Tibial nerve (tissue), 4 donors: ENCODE results near the gene ZCCHC3. TPM values are rescaled to one million over a fixed set of nuclear protein-coding genes. Genes with fewer than 3 reads are reported as not detected.
"Not testable (repeated sequence)": the region's sequence is repeated elsewhere in the genome, so short reads cannot be mapped to it uniquely, and the experiment has no call there.

Experiments used
- DNase-seq, 2 donors: peaks; one replicate each; pipeline ENCODE4 v3.0.0-alpha.2; 2019; ENCODE audit warnings: low spot score in 2 of 2
- H3K27ac ChIP-seq, 4 donors: fragments of 200-600 bp; sonication (generic) in 3 of 4; one replicate each; pipeline ENCODE4 v1.5.1; 2017 to 2019; ENCODE audit warnings: mild to moderate bottlenecking in 1 of 4
- H3K27me3 ChIP-seq, 2 donors: fragments of 200-600 bp; sonication (generic) in 1 of 2; one replicate each; pipeline versions ENCODE4 v1.5.1 to v1.6.0; 2017 to 2019
- H3K36me3 ChIP-seq, 3 donors: fragments of 200-600 bp; sonication (generic); one replicate each; pipeline ENCODE4 v1.5.1; 2018 to 2019
- H3K4me1 ChIP-seq, 4 donors: fragments of 200-600 bp; sonication (generic) in 3 of 4; one replicate each; pipeline ENCODE4 v1.5.1; 2017 to 2019
- H3K4me3 ChIP-seq, 4 donors: fragments of 200-600 bp; sonication (generic) in 3 of 4; one replicate each; pipeline ENCODE4 v1.5.1; 2017 to 2019; ENCODE audit warnings: mild to moderate bottlenecking in 1 of 4, moderate library complexity in 1 of 4
- H3K9me3 ChIP-seq, 4 donors: fragments of 200-600 bp; sonication (generic) in 3 of 4; one replicate each; pipeline ENCODE4 v1.5.1; 2017 to 2019
- CTCF ChIP-seq, 5 experiments: fragments of 200-600 bp in 3 of 5; fragments of 450-650 bp in 2 of 5; sonication (generic) in 3 of 5; IDR thresholded peaks; one replicate each; pipeline ENCODE4 v1.5.1; 2016 to 2019; ENCODE audit warnings: antibody characterized with exemption in 5 of 5, mild to moderate bottlenecking in 3 of 5, moderate library complexity in 2 of 5
- EP300 ChIP-seq, 2 donors: sonication (generic); formaldehyde crosslinking; IDR thresholded peaks; one replicate each; pipeline ENCODE4 v1.6.1; 2017; ENCODE audit warnings: antibody characterized with exemption in 2 of 2, mild to moderate bottlenecking in 1 of 2
- POLR2A ChIP-seq, 2 donors: fragments of 450-650 bp; IDR thresholded peaks; one replicate each; pipeline ENCODE4 v1.6.1; 2017; ENCODE audit warnings: antibody characterized with exemption in 2 of 2, mild to moderate bottlenecking in 2 of 2, moderate library complexity in 2 of 2
- WGBS, 2 donors: methylation state at CpG; one replicate each; pipeline ENCODE4 v1.1.5; 2018; 5-methylcytosine and 5-hydroxymethylcytosine counted together
- total RNA-seq, 4 donors: library from RNA; depleted of rRNA; stranded (reverse); fragments of >200 nt; gene quantifications; one replicate each; pipeline ENCODE4 v1.1.0, GENCODE V29; 2016

ZCCHC3 gene, protein sequence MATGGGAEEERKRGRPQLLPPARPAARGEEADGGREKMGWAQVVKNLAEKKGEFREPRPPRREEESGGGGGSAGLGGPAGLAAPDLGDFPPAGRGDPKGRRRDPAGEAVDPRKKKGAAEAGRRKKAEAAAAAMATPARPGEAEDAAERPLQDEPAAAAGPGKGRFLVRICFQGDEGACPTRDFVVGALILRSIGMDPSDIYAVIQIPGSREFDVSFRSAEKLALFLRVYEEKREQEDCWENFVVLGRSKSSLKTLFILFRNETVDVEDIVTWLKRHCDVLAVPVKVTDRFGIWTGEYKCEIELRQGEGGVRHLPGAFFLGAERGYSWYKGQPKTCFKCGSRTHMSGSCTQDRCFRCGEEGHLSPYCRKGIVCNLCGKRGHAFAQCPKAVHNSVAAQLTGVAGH
- total RNA-seq = 10 to 100 TPM; 12.0 to 24.9 (median 20.6) TPM

DNA sequence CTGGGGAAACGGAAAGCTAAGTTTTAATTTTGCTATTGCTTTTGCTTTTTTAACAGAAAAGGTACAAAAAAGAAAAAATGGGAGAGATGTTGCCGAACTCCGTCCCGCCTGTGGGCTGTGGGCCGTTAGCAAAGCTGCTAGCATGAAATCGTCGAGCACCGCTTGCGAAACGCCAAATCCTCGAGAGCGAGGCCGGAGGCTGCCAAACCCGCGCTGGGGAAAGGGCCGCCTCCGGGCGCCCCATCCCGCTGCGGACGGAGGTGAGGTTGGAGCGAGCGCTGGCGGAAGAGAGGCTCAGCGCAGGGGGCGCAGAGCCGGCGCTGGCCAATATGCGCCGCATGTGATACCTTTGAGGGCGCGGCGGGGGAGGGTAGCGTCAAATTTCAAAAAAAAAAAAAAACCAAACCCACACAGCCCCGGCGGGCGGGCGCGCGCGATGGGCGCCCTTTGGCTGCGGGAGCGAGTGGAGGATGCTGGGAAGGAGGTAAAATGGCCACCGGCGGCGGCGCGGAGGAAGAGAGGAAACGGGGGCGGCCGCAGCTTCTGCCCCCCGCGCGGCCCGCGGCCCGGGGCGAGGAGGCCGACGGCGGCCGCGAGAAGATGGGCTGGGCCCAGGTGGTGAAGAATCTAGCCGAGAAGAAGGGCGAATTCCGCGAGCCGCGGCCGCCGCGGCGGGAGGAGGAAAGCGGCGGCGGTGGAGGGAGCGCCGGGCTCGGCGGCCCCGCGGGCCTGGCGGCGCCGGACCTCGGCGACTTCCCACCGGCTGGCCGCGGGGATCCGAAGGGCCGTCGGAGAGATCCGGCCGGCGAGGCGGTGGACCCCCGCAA is at the start of gene ZCCHC3:
TSS of gene ZCCHC3 (plus strand) at position 473 of the 827 bp plus-strand sequence. CDS start at position 490, 17 bp downstream.
- Histone ChIP-seq H3K27me3 (no peaks in the 10 kb centered on the region), H3K27ac (peak within 1 kb of the TSS; percentile 98 to 100 (median 98)), H3K4me1 (peaks cover 0 to 46% (median 31%) of the 10 kb centered on the region in 4 donors), H3K4me3 (peak within 1 kb of the TSS; percentile 84 to 99 (median 92)), H3K36me3 (no peaks in the 10 kb centered on the region), H3K9me3 (no peaks in the 10 kb centered on the region)
- TF ChIP-seq EP300 (IDR thresholded peaks at IDR 0.05) = peak; percentile 51 to 90
- peak in 2 of 5 experiments; percentile 17 to 47 for TF ChIP-seq CTCF (IDR thresholded peaks at IDR 0.05)
- TF ChIP-seq POLR2A (IDR thresholded peaks at IDR 0.05) = peak; percentile 27 to 71
- 1% methylated on average over 67 to 92 of the region's 99 CpGs for whole genome bisulfite sequencing, 2 donors
- peak; percentile 75 to 84 for DNase-seq

DNA sequence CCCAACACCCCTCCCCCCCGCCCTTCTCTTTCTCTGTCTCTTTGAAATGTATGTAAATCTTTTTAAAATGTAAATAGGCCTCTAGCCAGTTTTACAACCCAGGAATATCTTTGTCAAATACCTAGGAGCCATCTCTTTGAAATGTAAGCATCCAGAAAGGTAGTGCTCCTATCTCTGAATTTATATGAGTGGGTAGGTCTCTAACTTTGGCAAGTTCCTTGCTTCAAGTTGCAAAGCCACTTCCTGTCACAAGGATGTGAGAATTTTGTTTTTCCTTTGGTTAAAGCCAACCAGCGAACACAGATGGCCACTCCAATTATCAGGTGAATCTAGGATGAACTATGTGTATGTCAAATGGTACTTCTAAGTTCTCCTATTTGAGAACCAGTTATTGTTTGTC is 46.0 kb upstream of the ZCCHC3 start:
- no peak for TF ChIP-seq EP300 (IDR thresholded peaks at IDR 0.05)
- TF ChIP-seq POLR2A (IDR thresholded peaks at IDR 0.05) = no peak
- no peak for TF ChIP-seq CTCF (IDR thresholded peaks at IDR 0.05)
- no peaks in the 10 kb centered on the region for H3K36me3 ChIP-seq
- H3K27me3 ChIP-seq = no peaks in the 10 kb centered on the region
- no peak overlapping the region for H3K4me3 ChIP-seq
- no peak overlapping the region for H3K27ac ChIP-seq
- H3K4me1 ChIP-seq = no peaks in the 10 kb centered on the region
- peaks cover 0 to 7% (median 0%) of the 10 kb centered on the region in 4 donors for H3K9me3 ChIP-seq
- 37 to 38% methylated on average over 2 of the region's 2 CpGs for WGBS, 2 donors
- no peak for DNase-seq

DNA sequence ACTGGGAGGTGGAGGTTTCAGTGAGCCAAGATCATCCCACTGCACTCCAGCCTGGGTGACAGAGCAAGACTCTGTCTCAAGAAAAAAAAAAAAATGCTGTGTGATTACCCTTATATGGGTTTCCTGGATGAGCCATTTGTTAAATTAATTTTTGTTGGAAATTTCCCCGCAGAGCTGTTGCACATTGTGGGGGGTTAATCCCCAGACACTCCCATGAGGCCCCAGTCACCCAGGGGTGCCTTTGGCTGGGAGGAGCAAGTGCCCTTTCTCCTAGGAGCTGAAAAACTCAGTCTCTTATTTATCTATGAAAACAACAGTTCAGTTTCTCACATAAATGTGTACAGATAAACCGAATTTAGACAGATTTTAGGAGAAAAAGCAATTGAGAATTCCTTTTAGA is 44.6 kb upstream of the ZCCHC3 start:
- 68 to 83% methylated on average over 2 of the region's 2 CpGs for WGBS, 2 donors
- no peak for DNase-seq
- Histone ChIP-seq H3K4me1 (no peaks in the 10 kb centered on the region), H3K27ac (no peak overlapping the region), H3K9me3 (no peaks in the 10 kb centered on the region), H3K4me3 (no peak overlapping the region), H3K27me3 (no peaks in the 10 kb centered on the region), H3K36me3 (no peaks in the 10 kb centered on the region)
- no peak for TF ChIP-seq CTCF (IDR thresholded peaks at IDR 0.05)
- no peak for TF ChIP-seq EP300 (IDR thresholded peaks at IDR 0.05)
- no peak for TF ChIP-seq POLR2A (IDR thresholded peaks at IDR 0.05)

DNA sequence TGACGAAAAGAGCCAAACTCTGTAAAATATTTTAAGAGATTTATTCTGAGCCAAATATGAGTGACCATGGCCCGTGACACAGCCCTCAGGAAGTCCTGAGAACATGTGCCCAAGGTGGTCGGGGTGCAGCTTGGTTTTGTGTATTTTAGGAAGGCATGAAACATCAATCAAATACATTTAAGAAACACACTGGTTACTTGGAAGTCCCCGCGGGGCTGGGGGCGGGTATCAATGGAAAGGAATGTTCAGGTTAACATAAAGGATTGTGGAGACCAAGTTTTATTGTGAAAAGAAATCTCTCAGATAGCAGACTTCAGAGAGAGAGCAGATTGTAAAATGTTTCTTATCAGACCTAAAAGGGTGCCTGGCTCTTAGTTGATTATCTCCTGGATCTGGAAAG is 43.9 kb upstream of the ZCCHC3 start:
- H3K4me1 ChIP-seq, H3K4me3 ChIP-seq, H3K27me3 ChIP-seq, DNase-seq, H3K27ac ChIP-seq, H3K36me3 ChIP-seq, H3K9me3 ChIP-seq: not testable (repeated sequence)
- WGBS, 2 donors = 46 to 47% methylated on average over 6 of the region's 6 CpGs

DNA sequence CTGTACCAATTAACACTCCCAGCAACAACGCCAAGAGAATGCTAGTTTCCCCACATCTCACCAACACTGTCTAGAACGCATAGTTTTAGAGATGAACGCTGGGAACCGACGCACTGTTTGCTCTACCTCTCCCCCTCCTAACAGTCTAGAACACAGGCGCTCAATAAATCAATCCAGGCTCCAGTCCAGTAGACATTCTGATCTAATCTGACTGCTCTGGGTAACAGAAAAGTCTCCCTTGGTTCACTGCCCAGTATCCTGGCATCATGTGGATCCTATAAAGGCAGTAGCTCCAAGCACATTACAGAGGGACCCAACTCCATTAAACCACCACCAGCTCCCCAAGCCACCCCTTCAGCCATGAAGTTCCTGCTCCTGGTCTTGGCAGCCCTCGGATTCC is 40.0 kb upstream of the ZCCHC3 start, which contains the start of gene DEFB132:
TSS of gene DEFB132 (plus strand) at position 306 of the 400 bp plus-strand sequence. CDS start at position 361, 55 bp downstream.
- WGBS, 2 donors = 84 to 88% methylated on average over 7 of the region's 7 CpGs
- Histone ChIP-seq H3K27ac (no peak within 1 kb of the TSS), H3K4me1 (no peaks in the 10 kb centered on the region), H3K9me3 (no peaks in the 10 kb centered on the region), H3K27me3 (peaks cover 0 to 3% of the 10 kb centered on the region in 2 donors), H3K4me3 (no peak within 1 kb of the TSS), H3K36me3 (no peaks in the 10 kb centered on the region)
- no peak for DNase-seq
- no peak for TF ChIP-seq POLR2A (IDR thresholded peaks at IDR 0.05)
- no peak for TF ChIP-seq EP300 (IDR thresholded peaks at IDR 0.05)
- TF ChIP-seq CTCF (IDR thresholded peaks at IDR 0.05) = no peak
